Activated CD8-positive, alpha-beta memory T cell treated with anti-CD3 and anti-CD28 coated beads, Interleukin-2, amount 50 U/mL, for 1 hour (primary cell): ENCODE results near the gene ZNF48.

Experiments
- DNase-seq: peaks from one replicate; pipeline ENCODE4 v3.0.0-alpha.2; 2020; ENCODE audit errors: extremely low read depth

The ZNF48 gene

GRCh38 chr16:30358990-30359870, 36.0 kb upstream of the ZNF48 start:
- DNase-seq: no peak

GRCh38 chr16:30359871-30360170, 35.4 kb upstream of the ZNF48 start:
- DNase-seq: no peak

GRCh38 chr16:30361180-30361579, 34.0 kb upstream of the ZNF48 start:
- no peak for DNase-seq

GRCh38 chr16:30365200-30365599, 30.0 kb upstream of the ZNF48 start:
- DNase-seq: no peak

- no peak for DNase-seq
Measured at GRCh38 chr16:30366511-30366910, 28.7 kb upstream of the ZNF48 start.

GRCh38 chr16:30367349-30368009, 27.7 kb upstream of the ZNF48 start:
- no peak for DNase-seq

GRCh38 chr16:30368122-30368791, 27.0 kb upstream of the ZNF48 start:
- DNase-seq: no peak

GRCh38 chr16:30368792-30369090, 26.5 kb upstream of the ZNF48 start:
- no peak for DNase-seq

- DNase-seq: no peak
Measured at GRCh38 chr16:30369091-30369937, 25.9 kb upstream of the ZNF48 start.

- DNase-seq: no peak
Measured at GRCh38 chr16:30369938-30370455, 25.2 kb upstream of the ZNF48 start.

GRCh38 chr16:30370456-30371247, 24.6 kb upstream of the ZNF48 start, which contains the start of gene TBC1D10B:
TSS of gene TBC1D10B (minus strand) at chr16:30370494. CDS start at chr16:30370183, 311 bp downstream.
- peak; percentile 99 for DNase-seq

GRCh38 chr16:30371248-30371816, 23.9 kb upstream of the ZNF48 start:
- no peak for DNase-seq

GRCh38 chr16:30372038-30372712, 23.0 kb upstream of the ZNF48 start:
- DNase-seq: no peak

GRCh38 chr16:30372725-30373124, 22.5 kb upstream of the ZNF48 start:
- no peak for DNase-seq

GRCh38 chr16:30374538-30374937, 20.7 kb upstream of the ZNF48 start, which contains the start of gene MYL11:
TSS of gene MYL11 (plus strand) at chr16:30374802. CDS start at chr16:30374858, 56 bp downstream.
- no peak for DNase-seq

GRCh38 chr16:30375864-30376263, 19.4 kb upstream of the ZNF48 start:
- DNase-seq: no peak

GRCh38 chr16:30376461-30376902, 18.7 kb upstream of the ZNF48 start:
- no peak for DNase-seq

GRCh38 chr16:30377050-30377811, 18.0 kb upstream of the ZNF48 start:
- DNase-seq: no peak

GRCh38 chr16:30377812-30378235, 17.4 kb upstream of the ZNF48 start:
- peak; percentile 85 for DNase-seq
